ENCODE measurements around the gene DLD. TPM values are rescaled to one million over a fixed set of nuclear protein-coding genes. Genes with fewer than 3 reads are reported as not detected.

The DLD gene
- total and polyA plus RNA-seq, 4 donors, result 19.3 to 101 (median 80.2) TPM

- Histone ChIP-seq H3K9ac (ENCODE audit: insufficient read depth in 1 of 2, low read length in 2 of 2) (no peak overlapping the region), H3K27ac (ENCODE audit: low read depth in 1 of 2, low read length in 1 of 2) (peak overlapping the region in 1 of 2 donors; percentile 10), H3K27me3 (ENCODE audit: control insufficient read depth in 3 of 3, insufficient read depth in 3 of 3, low read length in 2 of 3) (no peaks in the 10 kb centered on the region), H3K4me1 (ENCODE audit: control insufficient read depth in 5 of 5, insufficient read depth in 5 of 5, low read length in 5 of 5) (peaks cover 7 to 29% (median 8%) of the 10 kb centered on the region in 5 donors), H3K36me3 (ENCODE audit: control insufficient read depth in 4 of 4, insufficient read depth in 4 of 4, low read length in 4 of 4) (peaks cover 10 to 34% (median 17%) of the 10 kb centered on the region in 4 donors), H3K4me3 (no peak overlapping the region), H3K9me3 (ENCODE audit: control insufficient read depth in 4 of 4, insufficient read depth in 3 of 4, low read length in 3 of 4) (no peaks in the 10 kb centered on the region)
- WGBS, 2 donors, result 73 to 85% methylated on average over 6 of the region's 6 CpGs
- no peak for TF ChIP-seq CTCF (IDR thresholded peaks at IDR 0.05; ENCODE audit: control extremely low read depth, extremely low read depth)
- ATAC-seq (ENCODE audit: insufficient read depth, low FRiP score) (peak; percentile 43), DNase-seq (peak; percentile 37 to 81 (median 77))
Measured at GRCh38 chr7:107938456-107939250, 47.7 kb downstream of the DLD start.

GRCh38 chr7:107939573-107940489, 48.8 kb downstream of the DLD start:
- peak; percentile 15 for ATAC-seq (ENCODE audit: insufficient read depth, low FRiP score)
- peaks cover 7 to 29% (median 7%) of the 10 kb centered on the region in 5 donors for H3K4me1 ChIP-seq (ENCODE audit: control insufficient read depth in 5 of 5, insufficient read depth in 5 of 5, low read length in 5 of 5)
- H3K4me3 ChIP-seq, result no peak overlapping the region
- DNase-seq, result peak in 1 of 3 donors; percentile 20
- 86 to 93% methylated on average over 16 of the region's 16 CpGs for WGBS, 2 donors
- no peaks in the 10 kb centered on the region for H3K27me3 ChIP-seq (ENCODE audit: control insufficient read depth in 3 of 3, insufficient read depth in 3 of 3, low read length in 2 of 3)
- peaks cover 10 to 37% (median 22%) of the 10 kb centered on the region in 4 donors for H3K36me3 ChIP-seq (ENCODE audit: control insufficient read depth in 4 of 4, insufficient read depth in 4 of 4, low read length in 4 of 4)
- peak overlapping the region; percentile 33 to 72 for H3K27ac ChIP-seq (ENCODE audit: low read depth in 1 of 2, low read length in 1 of 2)
- TF ChIP-seq CTCF (IDR thresholded peaks at IDR 0.05; ENCODE audit: control extremely low read depth, extremely low read depth), result no peak
- H3K9me3 ChIP-seq (ENCODE audit: control insufficient read depth in 4 of 4, insufficient read depth in 3 of 4, low read length in 3 of 4), result no peaks in the 10 kb centered on the region
- no peak overlapping the region for H3K9ac ChIP-seq (ENCODE audit: insufficient read depth in 1 of 2, low read length in 2 of 2)

GRCh38 chr7:107940951-107941350, 50.0 kb downstream of the DLD start:
- 95 to 96% methylated on average over 4 of the region's 4 CpGs for WGBS, 2 donors
- Histone ChIP-seq H3K9ac (ENCODE audit: insufficient read depth in 1 of 2, low read length in 2 of 2) (no peak overlapping the region), H3K4me3 (no peak overlapping the region), H3K9me3 (ENCODE audit: control insufficient read depth in 4 of 4, insufficient read depth in 3 of 4, low read length in 3 of 4) (no peaks in the 10 kb centered on the region), H3K27me3 (ENCODE audit: control insufficient read depth in 3 of 3, insufficient read depth in 3 of 3, low read length in 2 of 3) (no peaks in the 10 kb centered on the region), H3K27ac (ENCODE audit: low read depth in 1 of 2, low read length in 1 of 2) (no peak overlapping the region), H3K4me1 (ENCODE audit: control insufficient read depth in 5 of 5, insufficient read depth in 5 of 5, low read length in 5 of 5) (peaks cover 4 to 29% (median 7%) of the 10 kb centered on the region in 5 donors), H3K36me3 (ENCODE audit: control insufficient read depth in 4 of 4, insufficient read depth in 4 of 4, low read length in 4 of 4) (peaks cover 8 to 32% (median 21%) of the 10 kb centered on the region in 4 donors)
- TF ChIP-seq CTCF (IDR thresholded peaks at IDR 0.05; ENCODE audit: control extremely low read depth, extremely low read depth), result no peak
- DNase-seq, result no peak
- no peak for ATAC-seq (ENCODE audit: insufficient read depth, low FRiP score)

All from lung (tissue), 12 donors.